HG02938 (cell line): ENCODE results near the gene RPS6KA2.
"Not testable (repeated sequence)": the region's sequence is repeated elsewhere in the genome, so short reads cannot be mapped to it uniquely, and the experiment has no call there.

ENCODE experiments used
- ATAC-seq: cut with Tn5 transposase; IDR thresholded peaks from one replicate; pipeline ENCODE4 v1.9.1; 2021; ENCODE audit warnings: mild to moderate bottlenecking, moderate library complexity; ENCODE audit not compliant: unreplicated experiment

The RPS6KA2 gene

DNA sequence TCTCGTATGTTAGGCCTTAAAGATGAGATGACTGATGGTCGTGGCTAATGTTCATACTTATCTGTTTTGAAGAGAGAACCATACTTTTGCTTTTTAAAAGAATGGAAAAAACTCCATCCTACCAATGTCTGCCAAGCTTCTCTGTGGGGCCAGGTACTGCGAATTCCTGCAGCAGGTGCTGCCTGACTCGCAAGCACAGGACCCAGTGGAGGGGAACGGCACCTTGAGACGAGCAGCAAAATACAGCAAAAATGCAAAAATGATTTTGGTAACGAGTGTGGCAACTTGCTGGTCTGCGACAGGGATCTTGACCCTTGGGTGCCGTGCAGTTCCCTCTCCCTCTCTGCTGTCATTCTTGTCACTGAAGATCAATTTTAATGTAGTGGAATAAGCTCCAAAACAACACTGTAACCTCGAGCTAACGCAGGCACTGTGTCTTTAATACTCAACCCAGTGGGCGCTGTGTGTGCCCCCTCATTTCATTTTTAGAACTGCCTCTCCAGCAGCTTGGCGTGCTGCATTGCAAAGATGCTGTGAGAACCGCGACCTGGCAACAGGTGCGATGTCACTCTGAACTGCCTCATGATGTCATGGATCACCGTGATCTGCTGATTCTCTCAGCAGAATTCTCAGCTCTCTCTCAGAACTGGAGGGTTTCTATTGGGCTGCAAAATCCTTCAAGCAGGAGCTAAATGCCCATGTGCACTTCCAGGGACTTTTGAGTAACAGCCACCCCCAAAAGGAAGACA is 92.2 kb downstream of the RPS6KA2 start:
- ATAC-seq = no peak

- no peak for ATAC-seq
These were observed 93.7 kb downstream of the RPS6KA2 start for GRCh38 chr6:166533205-166533824.

DNA sequence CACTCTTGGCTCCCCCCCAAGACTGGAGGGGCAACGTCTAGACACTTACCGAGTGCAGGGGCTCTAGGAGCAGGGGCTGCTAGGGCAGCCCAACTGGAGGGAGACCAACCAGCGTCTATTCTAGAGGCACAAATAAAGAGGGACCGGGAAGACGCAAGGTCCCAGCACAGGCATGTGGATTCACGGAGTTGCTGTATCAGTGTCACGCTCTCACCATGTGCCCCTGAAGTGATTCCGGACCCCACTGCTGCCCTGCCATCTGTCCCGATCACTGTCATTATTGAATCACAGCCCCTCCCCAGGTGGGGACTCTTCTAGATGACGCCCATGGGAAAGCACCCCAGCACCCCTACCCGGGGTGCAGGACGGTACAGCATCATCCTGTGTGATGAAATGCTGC is 94.7 kb downstream of the RPS6KA2 start:
- ATAC-seq = no peak

GRCh38 chr6:166530211-166531095 is 96.6 kb downstream of the RPS6KA2 start:
- no peak for ATAC-seq

DNA sequence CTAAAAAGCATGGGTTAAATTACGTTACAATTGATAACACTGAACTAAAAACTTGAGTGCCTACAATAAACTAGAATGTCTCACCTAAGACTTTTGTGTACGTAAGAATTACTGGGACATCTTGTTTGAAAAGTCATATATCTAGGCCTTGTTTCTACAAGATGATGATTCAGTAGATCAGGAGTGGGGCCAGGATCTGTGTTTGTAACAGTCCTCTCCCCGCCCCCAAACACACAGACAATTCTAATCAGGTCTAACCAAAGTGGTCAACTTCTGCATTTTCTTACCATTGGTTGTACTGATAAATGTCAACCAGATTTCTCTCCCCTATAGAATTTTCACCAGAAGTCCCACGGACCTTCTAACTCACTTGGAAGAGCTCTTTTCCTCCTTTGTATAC is 97.5 kb downstream of the RPS6KA2 start:
- no peak for ATAC-seq

GRCh38 chr6:166529058-166529457 is 98.0 kb downstream of the RPS6KA2 start:
- not testable (repeated sequence) for ATAC-seq

GRCh38 chr6:166527849-166528248 is 99.2 kb downstream of the RPS6KA2 start:
- ATAC-seq = no peak

DNA sequence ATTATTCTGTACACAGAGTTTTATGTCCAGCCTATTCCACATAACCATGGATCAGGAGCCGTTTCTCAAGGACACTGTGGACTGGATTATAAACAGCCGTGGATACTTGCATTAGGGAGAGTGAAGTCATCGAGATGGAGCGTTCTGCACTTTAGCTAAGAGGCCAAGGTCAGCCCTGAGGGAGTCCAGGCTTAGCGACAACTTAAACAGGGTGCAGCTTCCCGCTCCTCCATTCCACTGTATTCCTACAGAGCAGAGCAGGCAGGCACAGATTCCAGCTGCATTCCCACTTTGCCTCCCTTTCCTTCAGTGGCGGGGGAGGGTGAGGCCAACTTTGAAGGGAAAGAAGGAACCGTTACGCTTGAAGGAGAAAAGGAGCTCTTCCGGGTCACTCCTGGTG is 100.1 kb downstream of the RPS6KA2 start:
- no peak for ATAC-seq

GRCh38 chr6:166525567-166525966 is 101.5 kb downstream of the RPS6KA2 start:
- ATAC-seq = no peak

GRCh38 chr6:166523782-166524559 is 103.1 kb downstream of the RPS6KA2 start:
- ATAC-seq = no peak

DNA sequence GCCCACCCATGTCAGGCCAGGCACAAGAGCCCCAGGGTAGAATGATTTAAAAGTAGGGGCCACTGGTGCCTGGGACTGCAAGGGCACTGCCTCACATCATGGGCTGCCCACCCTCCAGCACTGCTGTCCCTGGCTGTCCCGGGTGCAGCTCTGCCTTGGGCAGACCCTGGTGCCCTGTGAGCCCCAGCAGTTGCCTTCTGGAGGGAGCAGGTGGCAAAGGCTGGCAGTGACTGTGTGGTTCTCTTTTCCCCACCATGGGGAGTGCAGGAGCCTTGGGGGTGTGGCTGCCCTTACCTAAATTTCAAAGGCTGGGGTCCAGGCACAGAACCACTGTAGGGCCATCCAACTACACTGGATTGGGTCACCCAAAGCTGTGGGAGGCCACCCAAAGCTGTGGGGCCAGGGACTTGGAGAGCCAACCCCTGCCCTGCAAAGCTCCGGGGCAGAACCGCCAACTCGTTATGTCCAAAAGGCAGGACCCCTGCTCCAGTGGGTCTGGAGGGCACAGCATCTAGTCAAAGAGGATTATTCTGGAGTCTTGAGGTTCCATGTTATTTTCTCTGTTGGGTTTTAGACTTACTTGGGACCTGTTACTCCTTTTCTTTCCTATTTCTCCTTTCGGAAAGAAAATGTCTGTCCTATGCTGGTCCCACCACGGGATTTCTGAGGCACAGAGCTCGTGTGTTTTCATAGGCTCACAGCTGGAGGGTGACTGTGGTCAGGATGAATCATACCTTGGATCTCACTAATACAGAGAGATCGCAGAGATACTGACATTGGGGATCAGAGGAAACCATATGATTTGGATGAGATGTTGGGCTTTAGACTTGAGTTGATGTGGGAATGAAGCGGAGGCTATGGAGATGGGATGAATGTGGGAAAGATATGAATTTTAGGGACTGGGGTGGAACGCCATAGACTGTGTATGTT is 105.9 kb downstream of the RPS6KA2 start:
- no peak for ATAC-seq

GRCh38 chr6:166516251-166516884 is 110.7 kb downstream of the RPS6KA2 start:
- ATAC-seq = no peak

- no peak for ATAC-seq
These were observed 111.8 kb downstream of the RPS6KA2 start for GRCh38 chr6:166515072-166515810.

DNA sequence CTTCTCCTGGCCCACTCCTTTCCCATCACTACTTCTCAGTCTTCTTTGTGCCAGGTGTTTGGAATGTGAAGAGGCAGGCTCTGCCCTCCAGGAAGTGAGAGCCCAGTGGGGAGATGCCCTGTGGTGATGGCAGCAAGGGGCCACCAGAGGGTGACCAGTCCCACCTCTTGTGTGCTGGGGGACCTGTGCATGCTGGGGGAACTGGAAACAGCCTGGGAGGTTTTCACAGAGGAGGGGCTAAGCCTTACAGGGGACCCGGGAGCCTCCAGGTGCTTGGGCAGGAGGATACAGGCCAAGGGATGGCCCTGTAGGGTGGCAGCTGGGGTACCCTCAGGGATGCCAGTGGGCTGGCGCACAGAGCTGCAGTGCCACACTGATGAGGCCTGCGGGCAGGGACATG is 112.9 kb downstream of the RPS6KA2 start:
- ATAC-seq = no peak

DNA sequence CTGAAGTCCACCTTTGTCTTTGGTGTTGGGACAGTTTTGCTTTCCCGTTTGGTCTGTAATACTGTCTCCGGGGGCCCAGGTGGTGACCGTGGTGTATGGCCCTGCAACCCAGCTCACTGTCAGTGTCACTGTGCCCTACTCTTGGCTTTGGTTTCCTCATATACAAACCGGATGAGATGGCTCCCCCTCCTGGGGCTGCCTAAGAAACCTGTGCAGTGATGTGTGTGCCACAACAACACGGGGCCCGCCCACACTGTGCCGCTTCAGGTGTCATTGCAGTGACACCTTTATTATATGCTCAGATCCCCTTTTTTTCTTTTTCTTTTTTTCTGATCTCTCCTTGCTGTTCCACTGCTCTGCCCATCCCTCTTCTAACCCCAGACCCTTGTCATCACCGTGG is 114.5 kb downstream of the RPS6KA2 start:
- ATAC-seq = peak; percentile 99

GRCh38 chr6:166511316-166511715 is 115.7 kb downstream of the RPS6KA2 start:
- ATAC-seq = no peak

- no peak for ATAC-seq
These were observed 117.9 kb downstream of the RPS6KA2 start for GRCh38 chr6:166509193-166509592.

GRCh38 chr6:166508726-166509125 is 118.3 kb downstream of the RPS6KA2 start:
- ATAC-seq = no peak
